Colonic mucosa (tissue), 4 donors: ENCODE results near the gene PRSS36. TPM values are rescaled to one million over a fixed set of nuclear protein-coding genes. Genes with fewer than 3 reads are reported as not detected.

ENCODE experiments used
- DNase-seq: peaks from one replicate; pipeline ENCODE4 v3.0.0-alpha.2; 2020
- H3K27ac ChIP-seq: fragments of 200-600 bp; one replicate; pipeline ENCODE4 v1.8.0; 2021
- H3K27me3 ChIP-seq: fragments of 200-600 bp; one replicate; pipeline ENCODE4 v1.8.0; 2021
- H3K36me3 ChIP-seq: fragments of 200-600 bp; one replicate; pipeline ENCODE4 v1.8.0; 2021
- H3K4me1 ChIP-seq: fragments of 200-600 bp; one replicate; pipeline ENCODE4 v1.8.0; 2021; ENCODE audit warnings: mild to moderate bottlenecking
- H3K4me3 ChIP-seq: fragments of 200-600 bp; one replicate; pipeline ENCODE4 v1.8.0; 2021
- H3K9ac ChIP-seq, 2 donors: one replicate each; pipeline ENCODE4 v1.7.0; 2013; ENCODE audit warnings: control low read depth in 2 of 2, low read depth in 2 of 2, low read length in 2 of 2
- H3K9me3 ChIP-seq: fragments of 200-600 bp; one replicate; pipeline ENCODE4 v1.8.0; 2021
- CTCF ChIP-seq: fragments of 200-600 bp; IDR thresholded peaks from one replicate; pipeline ENCODE4 v1.8.0; 2022; ENCODE audit warnings: antibody characterized with exemption, mild to moderate bottlenecking
- intact Hi-C: fragments of 100-400 bp; cut with DNase I; formaldehyde crosslinking; loops from one replicate; pipeline ENCODE4 v1.14.1; 2022
- total RNA-seq, 2 donors: library from RNA; stranded (reverse); fragmentation: NEBNext Ultra II Directional in 1 of 2; extraction: Animal tissue kit (Norgen Biotek cat#: 25700) in 1 of 2; gene quantifications; one replicate each; pipeline ENCODE4 v1.2.1, GENCODE V29; 2021
- donor health status: healthy.
- donor health status: DM: no; HTN: no; CAD: no.
- donor health status: DM: no; HTN: no; CAD: no.

The PRSS36 gene
- total RNA-seq, 2 donors from 2014 or later: 3.6 to 6.4 TPM

- intact Hi-C loops: no loop called here
- Histone ChIP-seq H3K4me1 (peaks cover 35% of the 10 kb centered on the region), H3K27ac (peak overlapping the region; percentile 98), H3K9ac (peak overlapping the region; percentile 54 to 100), H3K27me3 (no peaks in the 10 kb centered on the region), H3K9me3 (no peaks in the 10 kb centered on the region), H3K36me3 (no peaks in the 10 kb centered on the region), H3K4me3 (no peak overlapping the region)
- TF ChIP-seq CTCF: no peak
- no peak for DNase-seq
These were observed 20.1 kb downstream of the PRSS36 start for GRCh38 chr16:31129568-31130335.

- peaks cover 35% of the 10 kb centered on the region for H3K4me1 ChIP-seq
- peak overlapping the region; percentile 54 to 100 for H3K9ac ChIP-seq
- peak overlapping the region; percentile 98 for H3K27ac ChIP-seq
- peak; percentile 82 for DNase-seq
- intact Hi-C loops: no loop called here
- H3K27me3 ChIP-seq: no peaks in the 10 kb centered on the region
- no peaks in the 10 kb centered on the region for H3K36me3 ChIP-seq
- TF ChIP-seq CTCF: no peak
- no peaks in the 10 kb centered on the region for H3K9me3 ChIP-seq
- H3K4me3 ChIP-seq: no peak overlapping the region
These were observed 20.9 kb downstream of the PRSS36 start for GRCh38 chr16:31128711-31129567.

- peak overlapping the region in 1 of 2 donors; percentile 100 for H3K9ac ChIP-seq
- H3K9me3 ChIP-seq: no peaks in the 10 kb centered on the region
- H3K36me3 ChIP-seq: peaks cover 3% of the 10 kb centered on the region
- no peak for TF ChIP-seq CTCF
- H3K4me3 ChIP-seq: no peak overlapping the region
- peaks cover 26% of the 10 kb centered on the region for H3K4me1 ChIP-seq
- peak overlapping the region; percentile 98 for H3K27ac ChIP-seq
- DNase-seq: no peak
- H3K27me3 ChIP-seq: no peaks in the 10 kb centered on the region
- intact Hi-C loops: no loop called here
These were observed 22.7 kb downstream of the PRSS36 start for GRCh38 chr16:31127182-31127581.

- H3K27me3 ChIP-seq: no peaks in the 10 kb centered on the region
- H3K27ac ChIP-seq: no peak overlapping the region
- no peak overlapping the region for H3K9ac ChIP-seq
- H3K4me3 ChIP-seq: no peak overlapping the region
- intact Hi-C loops: no loop called here
- H3K9me3 ChIP-seq: no peaks in the 10 kb centered on the region
- no peak for TF ChIP-seq CTCF
- H3K4me1 ChIP-seq: peaks cover 26% of the 10 kb centered on the region
- no peak for DNase-seq
- H3K36me3 ChIP-seq: peaks cover 6% of the 10 kb centered on the region
These were observed 24.0 kb downstream of the PRSS36 start for GRCh38 chr16:31125844-31126243.

GRCh38 chr16:31120129-31120528 is 29.7 kb downstream of the PRSS36 start:
- H3K9me3 ChIP-seq: no peaks in the 10 kb centered on the region
- H3K27me3 ChIP-seq: no peaks in the 10 kb centered on the region
- H3K4me1 ChIP-seq: peaks cover 3% of the 10 kb centered on the region
- no peak overlapping the region for H3K27ac ChIP-seq
- no peak overlapping the region for H3K9ac ChIP-seq
- no peak overlapping the region for H3K4me3 ChIP-seq
- DNase-seq: no peak
- no peak for TF ChIP-seq CTCF
- peaks cover 16% of the 10 kb centered on the region for H3K36me3 ChIP-seq
- intact Hi-C loops: no loop called here
